ENCODE results near the gene FAM209B. TPM values are rescaled to one million over a fixed set of nuclear protein-coding genes. Genes with fewer than 3 reads are reported as not detected.

The FAM209B gene
- total and polyA plus RNA-seq, 9 of the 15 experiments (the other 6 are each of a cell fraction or from before 2014, with no cell fraction given), result 0.34 to 0.40 (median 0.36) TPM; not detected in 6

DNA sequence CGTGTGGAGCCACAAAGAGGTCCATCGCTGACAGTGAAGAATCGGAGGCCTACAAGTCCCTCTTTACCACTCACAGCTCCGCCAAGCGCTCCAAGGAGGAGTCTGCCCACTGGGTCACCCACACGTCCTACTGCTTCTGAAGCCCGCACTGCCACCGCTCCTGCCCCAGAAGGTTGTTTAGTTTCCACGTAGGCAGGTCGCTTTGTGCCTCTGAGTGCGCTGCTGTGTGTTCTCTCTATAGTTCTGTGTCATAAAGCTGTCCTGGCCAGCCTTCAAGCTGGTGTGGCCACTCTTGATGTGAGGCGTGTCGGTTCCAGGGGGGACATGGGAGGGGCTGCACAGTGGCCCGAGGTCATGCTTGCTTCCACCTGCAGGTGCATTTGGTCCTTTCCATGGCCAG, 14.9 kb upstream of the FAM209B start:
- CTCF ChIA-PET (ENCODE audit: low intra/inter-chr PET ratio), result no interaction called here

More for the DNA sequence above, 14.9 kb upstream of the FAM209B start:
- BruUV-seq (replicated peaks), result no TSS peak
- WGBS (ENCODE audit: insufficient coverage, low coverage, missing lambda C conversion rate), result 95% methylated on average over 14 of the region's 14 CpGs
- TF ChIP-seq ZNF12 (CRISPR knock-in tag; IDR thresholded peaks at IDR 0.05) (no peak), SRSF3 (IDR thresholded peaks at IDR 0.05; ENCODE audit: insufficient read depth, low read length) (no peak), ZZZ3 (IDR thresholded peaks at IDR 0.05) (no peak), HNRNPK (IDR thresholded peaks at IDR 0.05; ENCODE audit: low read depth, low read length, poor library complexity, severe bottlenecking) (no peak), MEIS2 (IDR thresholded peaks at IDR 0.05; ENCODE audit: partially characterized antibody) (no peak), FOXK2 (conservative IDR thresholded peaks at IDR 0.05 in 1 of 2, IDR thresholded peaks at IDR 0.05 in 1 of 2; ENCODE audit: low read depth in 2 of 2) (no peak), FUS (optimal IDR thresholded peaks at IDR 0.05; ENCODE audit: low read depth, low read length) (no peak), RFX1 (IDR thresholded peaks at IDR 0.05) (no peak), BRD4 (IDR thresholded peaks at IDR 0.05) (no peak), ZNF184 (CRISPR knock-in tag; IDR thresholded peaks at IDR 0.05) (no peak), ZC3H8 (IDR thresholded peaks at IDR 0.05) (no peak), DNMT1 (IDR thresholded peaks at IDR 0.05) (no peak), ZNF76 (CRISPR knock-in tag; IDR thresholded peaks at IDR 0.05; ENCODE audit: borderline replicate concordance) (no peak), NELFE (IDR thresholded peaks at IDR 0.05; ENCODE audit: insufficient read depth, insufficient read length) (no peak)
- TF ChIP-seq, protein P1, sequence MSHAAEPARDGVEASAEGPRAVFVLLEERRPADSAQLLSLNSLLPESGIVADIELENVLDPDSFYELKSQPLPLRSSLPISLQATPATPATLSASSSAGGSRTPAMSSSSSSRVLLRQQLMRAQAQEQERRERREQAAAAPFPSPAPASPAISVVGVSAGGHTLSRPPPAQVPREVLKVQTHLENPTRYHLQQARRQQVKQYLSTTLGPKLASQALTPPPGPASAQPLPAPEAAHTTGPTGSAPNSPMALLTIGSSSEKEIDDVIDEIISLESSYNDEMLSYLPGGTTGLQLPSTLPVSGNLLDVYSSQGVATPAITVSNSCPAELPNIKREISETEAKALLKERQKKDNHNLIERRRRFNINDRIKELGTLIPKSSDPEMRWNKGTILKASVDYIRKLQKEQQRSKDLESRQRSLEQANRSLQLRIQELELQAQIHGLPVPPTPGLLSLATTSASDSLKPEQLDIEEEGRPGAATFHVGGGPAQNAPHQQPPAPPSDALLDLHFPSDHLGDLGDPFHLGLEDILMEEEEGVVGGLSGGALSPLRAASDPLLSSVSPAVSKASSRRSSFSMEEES (CRISPR knock-in tag; IDR thresholded peaks at IDR 0.05), result no peak
- intact Hi-C loops (cut with micrococcal nuclease) (no loop called here), in situ Hi-C loops (cut with MboI) (no loop called here)
- Histone ChIP-seq H3K27ac (ENCODE audit: extremely low read depth, low read depth, low read length) (no peak overlapping the region), H3K4me3 (no peak overlapping the region), H3K79me2 (ENCODE audit: control insufficient read depth, insufficient read depth, low read length) (no peaks in the 10 kb centered on the region), H3K4me2 (ENCODE audit: insufficient read depth, low read length) (no peak overlapping the region), H3K4me1 (replicated peaks in 1 of 2; ENCODE audit: control insufficient read depth in 2 of 2, insufficient read depth in 2 of 2, low read length in 2 of 2) (no peaks in the 10 kb centered on the region; a peak in 1 of 5 replicates), H3K9me1 (ENCODE audit: control insufficient read depth, insufficient read depth, low read length) (peaks cover 2% of the 10 kb centered on the region), H3K9me3 (replicated peaks; ENCODE audit: control insufficient read depth, insufficient read depth, low read depth, low read length) (0 out of 2 replicates have a peak, but pooled peaks cover 2% of the 10 kb centered on the region), H3K36me3 (ENCODE audit: control insufficient read depth, insufficient read depth, low read length) (peaks cover 54% of the 10 kb centered on the region; the same call in 2 of the 3 replicates), H3K27me3 (ENCODE audit: control insufficient read depth in 2 of 2, insufficient read depth in 2 of 2, low read length in 2 of 2) (no peaks in the 10 kb centered on the region), H4K20me1 (replicated peaks; ENCODE audit: control insufficient read depth, insufficient read depth, low read length) (no peaks in the 10 kb centered on the region; the same call in 1 of the 2 replicates), H3K9ac (ENCODE audit: insufficient read depth in 1 of 2, low read depth in 2 of 2, low read length in 2 of 2) (no peak overlapping the region), H2AFZ (ENCODE audit: low read depth, low read length) (no peak overlapping the region)
- ATAC-seq (no peak), FAIRE-seq (no peak), DNase-seq (ENCODE audit: extremely low read depth in 1 of 4, low spot score in 3 of 4) (no peak)
- POLR2A ChIA-PET, result interaction anchor here (1.2 kb wide), 1 partner anchor 24 kb away, joined by 3 read pairs; no protein-coding TSS in a partner anchor

All from K562 (cell line).